Measurements from ENCODE around the gene SLC39A10.

DNA sequence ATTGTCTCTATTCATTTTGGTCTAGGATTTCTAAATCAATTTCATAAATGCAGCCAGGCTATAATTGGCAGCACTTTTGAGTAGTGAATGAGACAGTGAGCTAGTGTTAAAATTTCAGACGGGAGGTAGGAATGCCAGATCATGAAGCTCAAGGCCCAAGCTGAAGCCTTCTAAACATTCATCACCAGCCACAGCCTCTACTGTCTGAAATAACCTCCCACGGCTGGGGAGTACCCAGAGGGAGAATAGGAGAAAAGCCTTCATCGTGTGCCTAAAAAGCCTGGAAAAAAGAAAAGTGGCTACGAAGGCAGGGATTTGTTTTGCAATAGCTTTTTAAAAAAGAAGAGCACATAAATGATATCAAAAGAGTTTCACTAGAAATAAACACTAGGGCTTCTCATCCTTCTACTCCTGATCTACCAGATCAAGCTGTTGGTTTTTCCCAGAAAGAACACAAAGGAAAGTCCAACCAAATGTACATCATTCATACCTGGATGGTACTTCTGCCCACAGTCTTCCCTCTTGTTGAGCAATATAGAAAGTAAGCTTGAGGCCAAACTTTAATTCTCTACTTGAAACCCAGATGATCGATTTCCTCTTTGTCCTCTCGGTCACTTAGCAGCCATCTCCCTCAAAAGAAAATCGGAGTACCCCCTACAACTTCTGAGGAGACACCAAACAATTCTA is 48.1 kb upstream of the SLC39A10 start:
- TF ChIP-seq, protein P1, sequence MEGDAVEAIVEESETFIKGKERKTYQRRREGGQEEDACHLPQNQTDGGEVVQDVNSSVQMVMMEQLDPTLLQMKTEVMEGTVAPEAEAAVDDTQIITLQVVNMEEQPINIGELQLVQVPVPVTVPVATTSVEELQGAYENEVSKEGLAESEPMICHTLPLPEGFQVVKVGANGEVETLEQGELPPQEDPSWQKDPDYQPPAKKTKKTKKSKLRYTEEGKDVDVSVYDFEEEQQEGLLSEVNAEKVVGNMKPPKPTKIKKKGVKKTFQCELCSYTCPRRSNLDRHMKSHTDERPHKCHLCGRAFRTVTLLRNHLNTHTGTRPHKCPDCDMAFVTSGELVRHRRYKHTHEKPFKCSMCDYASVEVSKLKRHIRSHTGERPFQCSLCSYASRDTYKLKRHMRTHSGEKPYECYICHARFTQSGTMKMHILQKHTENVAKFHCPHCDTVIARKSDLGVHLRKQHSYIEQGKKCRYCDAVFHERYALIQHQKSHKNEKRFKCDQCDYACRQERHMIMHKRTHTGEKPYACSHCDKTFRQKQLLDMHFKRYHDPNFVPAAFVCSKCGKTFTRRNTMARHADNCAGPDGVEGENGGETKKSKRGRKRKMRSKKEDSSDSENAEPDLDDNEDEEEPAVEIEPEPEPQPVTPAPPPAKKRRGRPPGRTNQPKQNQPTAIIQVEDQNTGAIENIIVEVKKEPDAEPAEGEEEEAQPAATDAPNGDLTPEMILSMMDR (IDR thresholded peaks at IDR 0.05), result no peak
- no peak for TF ChIP-seq POLR2A (IDR thresholded peaks at IDR 0.05)
